ENCODE measurements around the gene TCTN1. TPM values are rescaled to one million over a fixed set of nuclear protein-coding genes. Genes with fewer than 3 reads are reported as not detected.
A peak's percentile ranks its signal among the peaks of the same experiment; 100 is the strongest.

TCTN1 gene
- total and polyA plus RNA-seq, 2 of the 13 experiments (the other 11 are each of a cell fraction or from before 2014, with no cell fraction given) = 13.6 to 16.0 TPM

GRCh38 chr12:110591451-110592051, 22.4 kb upstream of the TCTN1 start (continued):
- no peak for TF ChIP-seq BRF2 (CRISPR knock-in tag; IDR thresholded peaks at IDR 0.05)
- TF ChIP-seq ZNF18 (CRISPR knock-in tag; IDR thresholded peaks at IDR 0.05; ENCODE audit: insufficient replicate concordance) = no peak
- no peak for TF ChIP-seq REXO4 (CRISPR knock-in tag; IDR thresholded peaks at IDR 0.05; ENCODE audit: borderline replicate concordance)
- peak; percentile 57; the same call in 1 of the 2 replicates for TF ChIP-seq CBFB (CRISPR knock-in tag; IDR thresholded peaks at IDR 0.05)
- TF ChIP-seq FUBP1 (CRISPR knock-in tag; IDR thresholded peaks at IDR 0.05; ENCODE audit: borderline replicate concordance) = no peak
- peak; percentile 53; the same call in 1 of the 2 replicates for TF ChIP-seq IKZF5 (CRISPR knock-in tag; IDR thresholded peaks at IDR 0.05)
- no peak for TF ChIP-seq CENPBD1 (CRISPR knock-in tag; IDR thresholded peaks at IDR 0.05; ENCODE audit: borderline replicate concordance, low read depth)
- no peak for TF ChIP-seq ZNF674 (CRISPR knock-in tag; IDR thresholded peaks at IDR 0.05; ENCODE audit: low read depth)
- TF ChIP-seq SALL1 (CRISPR knock-in tag; IDR thresholded peaks at IDR 0.05) = peak; percentile 90
- TF ChIP-seq POGK (CRISPR knock-in tag; conservative IDR thresholded peaks at IDR 0.05) = no peak
- TF ChIP-seq FOSL1 (CRISPR knock-in tag; IDR thresholded peaks at IDR 0.05; ENCODE audit: borderline replicate concordance) = no peak
- no peak for TF ChIP-seq PRDM15 (CRISPR knock-in tag; IDR thresholded peaks at IDR 0.05)
- no peak for TF ChIP-seq MEF2D (CRISPR knock-in tag; IDR thresholded peaks at IDR 0.05)
- TF ChIP-seq ZNF446 (CRISPR knock-in tag; IDR thresholded peaks at IDR 0.05) = no peak
- no peak for TF ChIP-seq SP140L (CRISPR knock-in tag; IDR thresholded peaks at IDR 0.05; ENCODE audit: borderline replicate concordance)
- TF ChIP-seq ATF7 (IDR thresholded peaks at IDR 0.05) = no peak
- no peak for TF ChIP-seq ATF7 (CRISPR knock-in tag; IDR thresholded peaks at IDR 0.05)
